Coronary artery (tissue), 2 donors: ENCODE measurements around the gene MTCH1.

ENCODE experiments used
- DNase-seq: peaks from one replicate; pipeline ENCODE4 v3.0.0-alpha.2; 2017; ENCODE audit warnings: low spot score
- H3K27ac ChIP-seq, 2 donors: fragments of 200-600 bp; sonication (generic); one replicate each; pipeline ENCODE4 v1.5.1; 2016 to 2019
- H3K4me3 ChIP-seq: fragments of 200-600 bp; sonication (generic); 2 replicates; pipeline ENCODE4 v1.5.1; 2016; ENCODE audit warnings: mild to moderate bottlenecking, moderate library complexity
- TF ChIP-seq, protein P1 (sequence below): fragments of 200-600 bp; sonication (generic); IDR thresholded peaks from one replicate; pipeline ENCODE4 v1.5.1; 2019; ENCODE audit warnings: antibody characterized with exemption

The MTCH1 gene

DNA sequence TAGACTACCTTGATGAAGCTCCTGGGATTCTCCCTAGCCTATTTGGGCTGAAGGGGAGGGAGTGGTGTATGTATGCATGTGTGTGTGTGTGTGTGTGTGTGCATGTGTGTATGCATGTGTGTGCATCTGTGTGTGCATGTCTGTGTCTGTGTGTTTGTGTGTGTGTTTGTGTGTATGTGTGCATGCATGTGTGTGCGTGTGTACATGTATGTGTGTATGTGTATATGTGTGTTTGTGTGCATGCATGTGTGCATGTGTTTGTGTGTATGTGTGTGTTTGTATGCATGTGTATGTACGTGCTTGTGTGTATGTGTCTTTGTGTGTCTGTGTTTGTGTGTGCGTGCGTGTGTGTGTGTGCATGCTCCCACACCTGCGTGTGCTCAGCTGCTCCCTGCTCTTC lies 34.8 kb upstream of the MTCH1 start:
- DNase-seq = no peak
- TF ChIP-seq, protein P1, sequence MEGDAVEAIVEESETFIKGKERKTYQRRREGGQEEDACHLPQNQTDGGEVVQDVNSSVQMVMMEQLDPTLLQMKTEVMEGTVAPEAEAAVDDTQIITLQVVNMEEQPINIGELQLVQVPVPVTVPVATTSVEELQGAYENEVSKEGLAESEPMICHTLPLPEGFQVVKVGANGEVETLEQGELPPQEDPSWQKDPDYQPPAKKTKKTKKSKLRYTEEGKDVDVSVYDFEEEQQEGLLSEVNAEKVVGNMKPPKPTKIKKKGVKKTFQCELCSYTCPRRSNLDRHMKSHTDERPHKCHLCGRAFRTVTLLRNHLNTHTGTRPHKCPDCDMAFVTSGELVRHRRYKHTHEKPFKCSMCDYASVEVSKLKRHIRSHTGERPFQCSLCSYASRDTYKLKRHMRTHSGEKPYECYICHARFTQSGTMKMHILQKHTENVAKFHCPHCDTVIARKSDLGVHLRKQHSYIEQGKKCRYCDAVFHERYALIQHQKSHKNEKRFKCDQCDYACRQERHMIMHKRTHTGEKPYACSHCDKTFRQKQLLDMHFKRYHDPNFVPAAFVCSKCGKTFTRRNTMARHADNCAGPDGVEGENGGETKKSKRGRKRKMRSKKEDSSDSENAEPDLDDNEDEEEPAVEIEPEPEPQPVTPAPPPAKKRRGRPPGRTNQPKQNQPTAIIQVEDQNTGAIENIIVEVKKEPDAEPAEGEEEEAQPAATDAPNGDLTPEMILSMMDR = no peak
- Histone ChIP-seq H3K4me3 (no peak overlapping the region), H3K27ac (no peak overlapping the region)

DNA sequence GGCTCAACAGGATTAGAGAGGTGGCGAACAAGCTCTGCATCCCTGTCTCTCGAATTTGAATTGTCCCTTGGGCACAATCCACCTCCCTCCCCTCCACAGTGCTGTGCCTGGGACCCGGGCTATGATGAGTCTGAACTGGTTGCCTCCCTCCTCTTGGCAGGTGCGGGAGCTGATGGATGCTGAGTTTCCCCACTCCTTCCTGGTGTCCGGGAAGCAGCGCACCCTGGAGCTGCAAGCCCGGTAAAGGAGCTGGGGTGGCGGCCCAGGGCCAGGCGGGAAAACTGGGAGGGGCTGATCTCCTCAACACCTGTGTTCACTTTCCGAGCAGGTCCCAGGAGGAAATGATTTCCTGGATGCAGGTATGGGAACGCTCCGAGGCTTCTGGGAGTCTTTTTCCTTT lies 34.4 kb upstream of the MTCH1 start:
- Histone ChIP-seq H3K4me3 (no peak overlapping the region), H3K27ac (no peak overlapping the region)
- TF ChIP-seq, protein P1 = no peak
- DNase-seq = no peak

DNA sequence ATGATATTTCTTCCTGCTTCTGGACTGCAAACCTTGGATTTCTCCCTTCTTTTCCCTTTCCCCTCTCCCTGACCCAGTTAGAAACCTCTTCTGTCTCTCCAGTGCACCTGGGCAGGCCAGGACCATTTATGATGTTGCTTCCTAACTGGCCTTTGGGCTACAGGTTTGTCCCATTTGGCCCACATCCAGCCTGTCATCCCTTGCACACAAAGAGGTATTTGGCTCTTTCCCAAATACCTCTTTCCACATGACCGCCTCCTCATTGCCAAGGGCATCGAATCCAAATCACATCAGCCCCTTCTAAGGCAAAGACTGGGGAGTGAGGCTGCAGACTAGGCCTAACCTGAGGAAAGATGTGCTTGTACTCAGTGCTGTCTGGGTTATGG lies 33.1 kb upstream of the MTCH1 start:
- no peak overlapping the region for H3K27ac ChIP-seq
- DNase-seq = no peak
- TF ChIP-seq, protein P1 = no peak
- H3K4me3 ChIP-seq = no peak overlapping the region

DNA sequence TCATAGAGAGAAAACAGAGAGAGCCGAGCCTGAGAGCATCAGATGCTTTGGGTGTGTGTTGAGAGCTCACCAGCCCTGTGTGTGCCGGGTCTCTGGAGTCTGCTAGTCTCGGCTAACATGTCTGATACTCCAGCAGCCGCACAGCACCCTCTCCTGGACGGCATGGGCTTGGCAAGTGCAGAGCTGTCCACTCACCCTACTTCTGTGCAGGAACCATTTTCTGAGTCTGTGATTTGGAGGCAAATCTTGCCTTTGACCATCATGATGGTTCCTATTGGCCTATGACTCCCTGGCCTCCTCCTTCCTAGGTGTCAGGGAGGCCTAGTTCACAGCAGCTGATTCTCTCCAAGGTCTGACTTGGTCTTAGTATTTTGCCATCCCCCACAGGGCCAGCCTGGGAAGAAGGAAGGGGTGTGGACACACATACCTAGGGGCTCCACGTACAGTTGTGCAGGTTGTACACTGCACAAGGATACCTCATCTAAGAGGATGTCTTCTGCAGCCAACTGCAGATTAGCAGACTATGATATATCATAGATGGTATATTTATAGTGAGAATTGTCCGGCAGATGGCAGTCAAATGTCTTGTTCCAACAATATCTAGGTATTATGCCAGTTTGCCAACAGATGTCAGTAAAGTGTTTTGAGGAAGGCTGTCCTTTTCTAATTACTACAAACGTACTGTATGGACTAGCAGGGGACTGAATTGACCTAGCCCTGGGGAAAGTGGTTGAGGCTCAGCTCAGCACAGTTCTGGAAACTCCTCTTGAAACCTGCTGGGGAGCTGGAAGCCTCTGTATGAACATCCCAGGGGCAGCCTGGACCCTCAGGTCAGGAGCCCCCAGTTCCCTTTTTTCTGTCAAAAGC lies 32.4 kb upstream of the MTCH1 start:
- Histone ChIP-seq H3K4me3 (no peak overlapping the region), H3K27ac (peak overlapping the region; percentile 3 to 13)
- DNase-seq = peak; percentile 89
- TF ChIP-seq, protein P1 = peak; percentile 85

DNA sequence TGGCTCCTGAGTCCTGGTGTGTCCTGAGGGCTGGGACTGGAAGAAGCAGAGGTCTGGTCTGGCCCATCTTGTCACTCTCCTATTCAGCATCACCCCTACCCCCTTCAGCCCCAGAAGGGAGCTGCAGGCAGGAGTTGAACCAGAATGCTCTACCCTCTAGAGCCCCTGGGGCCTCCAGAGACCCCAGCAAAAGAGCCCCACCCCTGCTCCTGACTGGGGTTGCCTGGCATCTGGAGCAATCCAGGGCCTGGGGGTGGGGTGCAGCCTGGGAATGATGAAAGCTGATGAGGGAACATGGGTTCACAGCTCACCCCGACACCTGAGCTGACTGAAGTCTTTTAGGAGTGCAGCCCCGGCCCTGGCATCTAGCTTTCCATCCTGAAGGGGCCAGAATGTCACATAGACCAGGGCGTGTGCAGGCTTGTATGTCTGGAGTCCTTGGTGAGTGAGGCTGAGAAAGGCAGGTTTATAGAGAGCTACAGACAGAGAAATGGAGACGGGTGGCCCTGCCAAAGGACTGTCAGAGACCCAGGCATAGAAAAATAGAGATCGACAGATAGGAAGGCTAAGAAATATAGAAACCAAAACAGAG lies 31.7 kb upstream of the MTCH1 start:
- TF ChIP-seq, protein P1 = no peak
- H3K4me3 ChIP-seq = no peak overlapping the region
- H3K27ac ChIP-seq = peak overlapping the region; percentile 3 to 13
- no peak for DNase-seq

DNA sequence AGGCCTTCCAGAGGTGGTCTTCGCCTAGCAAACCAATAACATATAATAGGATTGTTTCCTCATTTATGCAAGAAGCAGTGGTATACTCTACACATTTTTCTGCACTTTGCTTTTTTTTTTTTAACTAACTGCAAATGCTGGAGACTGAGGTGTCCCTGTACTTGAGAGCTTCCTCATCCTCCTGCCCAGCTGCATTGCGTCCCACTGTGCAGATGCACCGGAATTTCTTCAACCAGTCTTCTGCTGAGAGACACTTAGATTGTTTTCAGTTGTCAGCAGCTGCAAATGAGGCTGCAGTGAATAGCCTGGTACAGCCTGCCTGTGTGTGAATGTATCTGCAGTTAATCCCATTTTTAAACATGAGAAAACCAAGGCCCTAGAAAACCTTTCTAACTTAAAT lies 31.0 kb upstream of the MTCH1 start:
- H3K4me3 ChIP-seq = no peak overlapping the region
- no peak for DNase-seq
- TF ChIP-seq, protein P1 = no peak
- H3K27ac ChIP-seq = peak overlapping the region in 1 of 2 donors; percentile 13

DNA sequence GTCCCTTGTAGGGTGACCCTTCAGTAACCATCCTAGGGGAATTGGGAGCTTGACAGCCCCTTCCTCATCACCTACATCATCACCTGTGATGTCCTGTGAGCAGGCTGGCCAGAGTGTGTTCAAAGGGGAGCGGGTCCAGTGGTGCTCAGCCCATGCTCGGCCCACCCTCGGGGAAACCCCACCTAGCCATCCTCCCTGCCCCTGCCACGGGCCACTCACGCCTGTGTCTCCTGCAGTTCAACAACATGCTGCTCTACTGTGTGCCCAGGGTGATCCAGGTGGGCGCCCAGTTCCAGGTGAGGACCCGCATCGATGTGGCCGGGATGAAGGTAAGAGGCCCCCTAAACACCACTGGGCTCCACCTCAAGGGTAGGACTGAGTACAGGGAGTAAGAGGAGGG lies 29.5 kb upstream of the MTCH1 start:
- no peak overlapping the region for H3K27ac ChIP-seq
- DNase-seq = no peak
- H3K4me3 ChIP-seq = no peak overlapping the region
- TF ChIP-seq, protein P1 = no peak
